NB4 (cell line): Measurements from ENCODE around the gene SMNDC1.
A peak's percentile ranks its signal among the peaks of the same experiment; 100 is the strongest.

ENCODE experiments used
- DNase-seq: peaks from one replicate; pipeline ENCODE4 v3.0.0; 2010; ENCODE audit warnings: low read depth
- H3K4me3 ChIP-seq: one replicate; pipeline ENCODE4 v1.5.1; 2011; ENCODE audit warnings: mild to moderate bottlenecking, low read depth, low read length, moderate library complexity
- CTCF ChIP-seq: IDR thresholded peaks from one replicate; pipeline ENCODE4 v1.5.1; 2012; ENCODE audit warnings: low read depth, low read length
- MAX ChIP-seq: IDR thresholded peaks from 2 replicates; pipeline ENCODE4 v1.6.1; 2011; ENCODE audit warnings: low read depth, low read length
- MYC ChIP-seq: IDR thresholded peaks from 2 replicates; pipeline ENCODE4 v1.6.1; 2011; ENCODE audit warnings: low read depth, low read length
- POLR2A ChIP-seq: IDR thresholded peaks from 2 replicates; pipeline ENCODE4 v1.6.1; 2011; ENCODE audit warnings: mild to moderate bottlenecking; ENCODE audit not compliant: insufficient read length; ENCODE audit errors: extremely low read depth

The SMNDC1 gene

GRCh38 chr10:110304780-110305421 is at the start of gene SMNDC1:
Gene SMNDC1 (minus strand): TSS chr10:110304920. CDS start chr10:110303587, 1,333 bp downstream.
- TF ChIP-seq MAX = peak; percentile 92
- TF ChIP-seq MYC = peak; percentile 64
- TF ChIP-seq CTCF = no peak
- TF ChIP-seq POLR2A = peak; percentile 92
- peak within 1 kb of the TSS; percentile 97 for H3K4me3 ChIP-seq
- DNase-seq = peak; percentile 98

- H3K4me3 ChIP-seq = no peak overlapping the region
Measured at GRCh38 chr10:110354322-110354766, 49.6 kb upstream of the SMNDC1 start.

GRCh38 chr10:110353244-110354119 is 48.8 kb upstream of the SMNDC1 start:
- H3K4me3 ChIP-seq = no peak overlapping the region
- peak; percentile 23 for DNase-seq
- no peak for TF ChIP-seq CTCF
- no peak for TF ChIP-seq MAX
- TF ChIP-seq MYC = no peak
- TF ChIP-seq POLR2A = no peak

More at GRCh38 chr10:110354322-110354766, 49.6 kb upstream of the SMNDC1 start:
- peak; percentile 83 for DNase-seq
- TF ChIP-seq MYC (no peak), CTCF (peak; percentile 94), POLR2A (no peak), MAX (peak; percentile 51; the same call in 1 of the 2 replicates)

- DNase-seq = no peak
- no peak for TF ChIP-seq MAX
- TF ChIP-seq CTCF = no peak
- TF ChIP-seq MYC = no peak
- no peak for TF ChIP-seq POLR2A
- no peak overlapping the region for H3K4me3 ChIP-seq
Measured at GRCh38 chr10:110352930-110353243, 48.2 kb upstream of the SMNDC1 start.

- TF ChIP-seq MYC (no peak), MAX (no peak), CTCF (no peak), POLR2A (no peak)
- DNase-seq = no peak
- H3K4me3 ChIP-seq = no peak overlapping the region
Measured at GRCh38 chr10:110350812-110351211, 46.1 kb upstream of the SMNDC1 start.
